ENCODE results near the gene GIGYF2. TPM values are rescaled to one million over a fixed set of nuclear protein-coding genes. Genes with fewer than 3 reads are reported as not detected.

The GIGYF2 gene
- total RNA-seq, 1 experiment from 2014 or later, result 37.0 TPM

DNA sequence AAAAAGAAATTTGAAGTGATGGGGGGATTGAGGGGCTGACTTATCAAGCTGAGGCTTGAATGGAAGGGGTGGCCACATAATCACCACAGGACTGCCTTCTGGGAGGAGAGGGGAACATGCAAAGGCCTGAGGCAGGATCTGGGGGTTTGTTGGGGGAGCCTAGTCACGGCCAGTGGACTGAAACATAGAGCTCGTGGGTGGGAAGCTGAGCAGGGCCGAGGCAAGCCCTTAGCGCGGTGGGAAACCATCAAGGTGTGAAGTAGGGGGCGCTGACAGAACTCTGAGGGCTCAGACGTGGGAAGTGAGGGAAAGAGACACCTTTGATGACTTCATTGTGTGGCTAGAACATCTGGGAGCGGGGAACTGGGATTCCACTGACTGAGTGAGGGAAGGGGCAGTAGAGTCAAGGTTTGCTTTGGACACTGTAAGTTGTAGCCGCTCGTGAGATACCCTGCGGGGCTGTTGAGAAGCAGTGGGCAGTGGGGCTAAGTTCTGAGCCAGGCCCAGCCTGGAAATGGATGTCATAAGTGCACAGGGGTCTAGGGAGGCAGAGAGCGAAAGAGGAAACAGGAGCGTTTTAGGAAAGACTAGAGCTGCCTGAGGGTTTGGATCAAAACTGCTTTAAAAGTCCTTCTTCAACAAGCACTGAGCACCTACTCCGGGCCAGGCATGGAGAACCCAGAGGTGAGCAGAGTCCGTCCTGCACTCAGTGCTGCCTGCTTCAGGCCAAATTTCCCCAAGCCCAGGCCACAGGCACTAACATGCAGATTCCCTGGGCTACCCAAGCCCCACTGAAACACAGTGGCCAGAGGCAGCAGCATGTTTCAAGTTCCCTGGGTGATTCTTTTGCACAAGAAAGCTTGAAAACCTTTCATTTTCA is 172.2 kb downstream of the GIGYF2 start:
- DNase-seq (ENCODE audit: low spot score), result no peak

DNA sequence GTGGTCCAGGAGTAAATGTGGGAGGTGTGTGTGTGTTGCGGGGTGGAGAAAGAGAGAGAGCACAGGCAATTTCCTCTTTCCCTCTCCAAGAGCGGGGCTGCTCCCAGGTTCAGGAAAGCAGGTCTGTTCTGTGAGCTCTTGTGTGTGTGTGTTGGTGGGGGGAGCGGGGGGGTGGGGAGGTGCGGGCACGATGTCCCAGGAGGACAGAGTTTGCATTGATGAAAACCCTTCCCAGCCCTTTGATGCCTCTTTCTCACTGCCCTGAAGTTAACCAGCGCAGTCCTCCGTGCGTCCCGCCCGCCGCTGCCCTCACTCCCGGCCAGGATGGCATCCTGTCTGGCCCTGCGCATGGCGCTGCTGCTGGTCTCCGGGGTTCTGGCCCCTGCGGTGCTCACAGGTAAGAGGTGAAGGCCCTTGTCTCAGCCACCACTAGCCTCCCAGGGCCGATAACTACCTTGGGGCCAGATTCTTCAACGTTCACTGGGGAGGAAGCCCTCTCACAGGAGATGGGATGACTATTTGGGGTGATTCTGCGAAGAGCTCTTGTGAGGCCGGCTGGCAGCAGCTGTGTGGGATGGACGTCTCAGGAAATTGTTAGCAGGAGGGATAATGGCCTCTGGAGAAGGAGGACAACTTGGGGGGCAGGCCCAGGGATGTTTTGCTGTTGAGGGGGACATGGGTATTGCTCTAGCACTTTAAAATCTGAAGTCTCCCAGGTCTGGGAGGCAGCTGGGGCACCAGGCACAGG is 173.1 kb downstream of the GIGYF2 start, which contains the start of gene SNORC:
Gene SNORC, plus strand, starts transcription at position 247 of the 748 bp plus-strand sequence. Its CDS starts 78 bp downstream, at position 325.
- no peak for DNase-seq (ENCODE audit: low spot score)

DNA sequence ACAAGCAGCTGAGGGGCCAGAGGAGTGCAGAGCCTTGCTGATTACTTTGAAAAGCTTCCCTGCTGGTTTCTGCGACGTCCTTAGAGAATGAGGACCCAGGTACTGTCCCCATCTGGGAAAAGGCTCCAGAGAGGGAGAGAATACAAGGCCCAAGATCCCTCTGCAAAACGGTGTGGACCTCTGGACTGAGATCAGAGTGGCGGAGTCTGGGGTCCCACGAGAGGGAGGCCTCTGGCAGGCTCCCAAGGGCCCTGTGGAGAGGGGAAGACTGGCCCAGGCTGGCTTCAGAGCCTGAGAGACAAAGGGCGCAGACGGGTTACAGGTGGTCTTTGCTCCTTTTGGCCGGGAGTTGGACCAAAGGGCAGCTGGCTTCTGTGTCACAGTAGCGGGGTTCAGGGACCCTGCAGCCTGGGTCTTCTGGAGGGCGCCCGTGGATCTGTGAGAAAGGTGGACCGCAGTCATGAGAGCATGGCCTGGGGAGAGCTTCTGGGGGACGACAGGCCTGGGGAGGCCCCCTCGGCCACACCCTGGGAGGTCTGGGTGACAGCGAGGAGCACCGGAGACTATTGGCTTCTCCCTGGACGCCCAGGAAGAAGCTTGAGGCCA is 173.7 kb downstream of the GIGYF2 start:
- no peak for DNase-seq (ENCODE audit: low spot score)

DNA sequence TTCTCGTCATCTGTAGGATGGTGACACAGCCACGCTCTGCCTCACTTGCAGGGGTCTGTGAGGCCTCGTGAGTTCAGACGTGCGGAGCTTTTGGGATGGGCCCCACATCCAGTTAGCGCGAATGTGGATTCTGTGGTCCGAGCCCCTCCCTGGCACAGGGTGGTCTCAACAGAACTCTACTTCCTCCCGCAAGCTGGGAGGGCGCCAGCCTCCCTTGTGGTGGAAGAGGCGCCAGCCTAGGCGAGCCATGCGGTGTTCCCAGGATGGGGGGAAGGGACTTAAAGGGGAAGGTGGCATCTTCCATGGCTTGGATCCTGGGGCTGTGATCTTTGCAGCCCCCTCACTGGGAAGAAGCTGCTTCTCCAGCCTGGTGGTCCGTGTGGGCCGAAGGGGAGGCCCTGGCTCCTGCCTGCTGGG is 174.3 kb downstream of the GIGYF2 start:
- DNase-seq (ENCODE audit: low spot score), result no peak

DNA sequence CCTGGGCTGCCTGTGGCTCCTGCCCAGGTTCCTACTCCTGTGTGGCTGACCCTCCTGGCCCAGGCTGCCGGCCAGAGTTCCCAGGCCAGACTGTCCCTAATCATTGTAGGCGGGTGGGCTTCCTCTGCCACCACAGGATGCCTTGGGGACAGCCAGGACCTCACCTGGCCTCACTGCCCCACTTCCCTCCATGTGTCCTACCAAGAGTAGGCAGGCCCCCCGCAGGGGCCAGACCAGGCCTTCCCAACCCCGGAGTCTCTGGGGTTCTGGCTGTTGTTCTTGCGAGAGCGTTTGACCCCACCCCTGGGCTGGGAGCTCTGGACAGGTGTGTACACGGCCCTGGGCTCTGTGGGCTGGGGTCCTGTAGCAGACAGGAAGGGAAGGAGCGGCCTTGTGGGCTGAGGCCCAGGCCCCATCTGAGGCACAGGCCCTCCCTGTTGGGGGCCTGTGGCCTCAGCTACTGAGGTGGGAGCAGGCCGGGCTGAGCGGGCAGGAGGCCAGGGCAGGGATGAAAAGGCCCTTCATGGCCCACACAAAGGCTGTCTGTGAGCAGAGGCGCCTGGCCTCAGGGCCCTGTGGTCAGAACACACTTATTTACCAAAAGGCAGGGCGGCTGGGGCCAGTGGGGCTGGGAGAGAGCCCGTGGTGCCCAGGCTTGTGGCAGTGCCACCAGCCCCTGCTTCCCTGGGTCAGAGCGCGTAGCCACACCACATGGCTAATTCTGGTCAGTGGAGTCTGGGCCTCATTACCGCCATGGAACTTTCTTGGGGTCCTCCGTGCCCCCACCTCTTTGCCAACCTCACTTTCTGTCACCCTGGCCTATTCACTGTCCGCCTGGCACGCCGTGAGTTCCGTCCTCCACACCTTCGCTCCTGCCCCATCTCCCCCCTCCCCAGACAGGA is 175.0 kb downstream of the GIGYF2 start:
- DNase-seq (ENCODE audit: low spot score), result no peak

DNA sequence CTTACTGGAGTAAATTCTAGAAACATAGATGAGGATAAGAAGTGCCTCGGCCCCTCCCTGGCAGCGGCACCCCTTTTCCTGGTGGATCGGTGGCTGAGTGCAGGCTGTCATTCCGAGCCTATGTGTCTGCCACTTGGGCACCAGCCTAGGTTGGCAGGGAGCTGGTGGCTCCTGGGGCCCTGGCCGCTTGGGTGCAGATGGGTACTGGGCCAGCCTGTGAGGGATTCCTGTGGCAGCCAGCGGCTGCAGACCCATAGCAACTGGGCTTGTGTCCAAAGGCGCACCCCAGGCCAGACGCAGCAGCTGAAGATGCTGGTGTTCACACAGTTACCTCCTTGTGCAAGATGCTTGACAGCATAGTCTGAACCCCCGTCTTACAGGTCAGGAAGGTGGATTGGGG is 175.7 kb downstream of the GIGYF2 start:
- DNase-seq (ENCODE audit: low spot score), result no peak

DNA sequence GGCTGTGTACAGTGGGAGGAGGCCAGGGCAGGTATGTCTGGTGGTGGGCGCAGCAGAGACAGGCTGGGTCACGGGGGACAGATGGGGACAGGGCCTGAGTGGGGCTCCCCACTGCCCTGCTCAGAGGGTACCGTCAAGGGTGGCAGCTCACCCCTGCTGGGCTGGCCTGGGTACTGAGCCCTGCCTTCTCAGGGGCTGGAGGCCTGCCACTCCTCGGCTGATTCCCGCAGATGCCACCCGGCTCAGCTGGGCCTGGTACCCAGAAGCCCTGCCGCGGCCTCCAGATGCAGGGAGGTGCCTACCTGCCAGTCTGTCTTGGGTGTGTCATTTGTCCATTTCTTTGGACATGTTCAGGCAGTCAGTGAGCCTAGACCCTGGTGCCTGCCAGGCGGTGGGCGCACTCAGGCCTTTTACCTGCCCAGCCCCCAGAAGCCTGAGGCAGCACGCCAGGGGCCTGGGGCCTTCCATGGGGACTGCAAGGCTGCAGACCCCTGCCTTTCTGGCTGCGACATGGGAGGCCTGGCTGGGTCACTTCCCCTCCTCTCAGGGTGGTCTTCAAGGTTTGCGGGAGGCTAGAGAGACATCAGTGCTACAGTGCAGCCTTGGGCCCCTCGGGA is 176.3 kb downstream of the GIGYF2 start:
- DNase-seq (ENCODE audit: low spot score), result no peak

DNA sequence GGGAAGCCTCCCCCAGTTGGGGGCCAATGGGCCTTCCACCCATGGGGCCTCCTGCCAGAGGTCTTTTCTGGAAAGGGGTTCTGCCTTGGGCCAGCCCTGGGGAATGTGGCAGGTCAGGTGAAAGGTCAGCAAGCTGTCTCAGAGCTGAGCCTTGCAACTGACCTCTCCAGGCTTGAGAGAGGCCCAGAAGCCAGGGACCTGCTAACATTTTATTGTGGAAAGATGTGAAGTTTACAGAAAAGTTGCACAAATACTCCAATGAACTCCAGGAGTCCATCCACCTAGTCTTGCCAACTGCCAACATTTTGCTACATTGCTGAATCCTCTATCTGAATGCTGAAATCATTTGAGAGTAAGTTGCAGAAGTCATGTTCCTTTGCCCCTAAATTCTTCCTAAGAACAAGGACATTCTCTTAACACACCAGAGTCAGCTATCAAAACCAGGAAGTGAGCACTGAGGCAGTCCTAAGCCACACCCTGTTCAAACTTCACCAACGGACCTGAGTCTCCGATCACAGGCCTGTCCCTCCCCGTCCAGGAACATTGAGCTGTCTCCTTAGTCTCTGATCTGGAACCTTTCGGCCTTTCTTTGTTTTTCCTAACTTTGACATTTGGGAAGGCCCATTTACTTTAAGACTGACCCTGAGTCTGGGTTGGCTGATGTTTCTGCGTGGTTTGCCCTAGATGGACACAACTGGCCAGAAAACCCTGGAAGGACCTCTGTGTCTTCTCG is 176.9 kb downstream of the GIGYF2 start:
- DNase-seq (ENCODE audit: low spot score), result no peak

DNA sequence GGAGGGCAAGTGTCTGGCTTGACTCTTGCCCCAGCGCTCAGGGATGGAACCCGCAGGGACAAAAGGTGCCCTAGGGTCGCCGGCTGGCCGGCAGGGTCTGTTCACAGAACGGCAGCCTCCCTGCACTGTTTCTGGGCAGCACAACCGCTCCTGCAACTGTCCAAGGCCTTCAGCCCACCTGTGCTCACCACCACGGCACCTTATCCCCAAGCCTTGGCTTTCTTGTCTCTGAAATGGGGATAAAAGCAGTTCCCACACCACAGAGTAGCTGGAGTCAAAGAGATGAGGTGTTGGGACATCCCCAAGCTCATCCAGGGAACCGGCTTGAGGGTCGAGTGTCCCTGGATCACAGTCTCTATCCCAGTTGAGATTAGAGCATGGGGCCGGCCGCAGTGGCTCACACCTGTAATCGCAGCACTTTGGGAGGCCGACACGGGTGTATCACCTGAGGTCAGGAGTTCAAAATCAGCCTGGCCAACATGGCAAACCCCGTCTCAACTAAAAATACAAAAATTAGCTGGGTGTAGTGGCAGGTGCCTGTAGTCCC is 177.6 kb downstream of the GIGYF2 start:
- no peak for DNase-seq (ENCODE audit: low spot score)

DNA sequence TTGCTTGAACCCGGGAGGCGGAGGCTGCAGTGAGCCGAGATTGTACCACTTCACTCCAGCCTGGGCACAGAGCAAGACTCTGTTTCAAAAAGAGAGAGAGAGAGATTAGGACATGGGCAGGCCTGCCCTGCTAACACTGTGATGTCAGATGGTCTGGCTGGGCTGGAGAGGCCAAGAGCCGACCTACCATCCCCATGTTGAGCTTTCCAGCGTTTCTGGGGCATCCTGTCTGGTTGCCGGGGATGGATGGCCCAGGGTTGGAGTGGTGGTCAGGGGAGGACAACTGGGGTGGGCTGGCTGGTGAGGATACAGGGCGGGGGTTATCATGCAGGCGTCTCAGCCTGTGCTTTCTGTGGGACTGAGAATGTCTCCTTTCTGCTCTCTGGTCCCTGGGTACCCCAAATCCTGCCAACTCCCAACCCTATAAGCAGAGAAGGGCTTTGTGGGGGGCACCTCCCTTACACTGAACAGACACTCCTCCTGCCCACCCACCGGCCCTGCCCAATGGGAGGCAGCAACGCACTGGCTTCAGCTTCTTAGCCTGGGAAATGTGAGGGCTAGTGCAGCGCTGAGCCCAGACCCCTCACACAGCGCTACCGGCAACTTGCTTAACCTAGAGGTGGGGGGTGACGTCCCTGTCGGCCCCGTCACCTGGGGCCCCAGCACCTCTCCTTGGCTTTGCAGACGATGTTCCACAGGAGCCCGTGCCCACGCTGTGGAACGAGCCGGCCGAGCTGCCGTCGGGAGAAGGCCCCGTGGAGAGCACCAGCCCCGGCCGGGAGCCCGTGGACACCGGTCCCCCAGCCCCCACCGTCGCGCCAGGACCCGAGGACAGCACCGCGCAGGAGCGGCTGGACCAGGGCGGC is 178.4 kb downstream of the GIGYF2 start:
- DNase-seq (ENCODE audit: low spot score), result no peak

DNA sequence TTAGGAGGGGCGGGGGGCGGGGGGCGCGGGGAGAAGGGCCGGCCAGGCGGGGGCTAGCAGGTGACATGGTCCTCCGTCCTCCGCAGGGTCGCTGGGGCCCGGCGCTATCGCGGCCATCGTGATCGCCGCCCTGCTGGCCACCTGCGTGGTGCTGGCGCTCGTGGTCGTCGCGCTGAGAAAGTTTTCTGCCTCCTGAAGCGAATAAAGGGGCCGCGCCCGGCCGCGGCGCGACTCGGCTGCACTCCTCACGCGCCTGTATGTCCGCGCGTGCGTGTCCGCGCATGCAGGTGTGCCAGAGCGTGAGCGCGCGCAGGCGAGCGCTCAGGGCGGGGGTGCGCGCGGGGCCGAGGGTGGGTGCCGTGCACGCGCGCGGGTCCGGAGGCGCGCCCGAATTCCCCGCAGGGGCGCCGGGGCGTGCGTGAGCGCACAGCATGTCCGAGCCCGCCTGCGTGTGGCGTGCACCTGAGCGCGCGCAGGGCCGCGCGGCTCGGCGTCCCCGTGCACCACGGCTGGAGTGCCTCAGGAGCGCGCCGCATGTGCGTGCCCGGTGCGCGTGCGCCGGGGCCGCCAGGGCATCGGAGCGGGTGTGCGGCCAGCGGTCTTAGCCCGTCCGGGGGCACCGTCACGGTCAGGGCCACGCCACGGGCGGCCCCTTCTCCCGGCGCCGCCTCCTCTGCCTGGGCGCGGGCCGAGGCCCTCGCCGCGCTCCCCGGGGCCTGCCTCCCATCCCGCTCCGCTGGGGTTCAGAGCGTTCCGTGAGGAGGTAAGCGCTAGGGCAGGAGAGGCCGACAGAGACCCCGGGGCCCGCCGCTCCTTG is 179.2 kb downstream of the GIGYF2 start:
- no peak for DNase-seq (ENCODE audit: low spot score)

DNA sequence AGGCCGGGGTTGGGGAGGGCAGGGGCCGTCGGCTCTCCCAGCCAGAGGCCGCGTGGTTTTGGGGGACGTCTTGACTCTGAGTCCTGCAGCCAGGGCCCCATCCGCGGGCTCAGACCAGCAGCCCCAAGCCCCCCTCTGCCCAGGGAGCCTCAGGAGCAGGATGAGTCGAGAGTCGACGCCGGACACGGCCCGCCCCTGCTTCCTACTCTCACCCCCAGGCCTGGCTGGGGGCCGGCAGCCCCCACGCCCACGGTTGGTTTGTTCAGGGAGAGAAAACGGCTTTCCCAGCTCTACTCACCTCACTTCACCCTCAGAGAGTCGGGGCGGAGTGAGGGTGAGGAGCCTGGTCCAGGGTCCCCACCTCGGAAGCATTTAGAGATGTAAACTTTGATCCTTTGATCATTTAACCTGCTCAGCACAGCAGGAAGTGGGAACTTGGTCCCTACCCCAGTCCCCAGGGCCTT is 179.9 kb downstream of the GIGYF2 start:
- DNase-seq (ENCODE audit: low spot score), result no peak

DNA sequence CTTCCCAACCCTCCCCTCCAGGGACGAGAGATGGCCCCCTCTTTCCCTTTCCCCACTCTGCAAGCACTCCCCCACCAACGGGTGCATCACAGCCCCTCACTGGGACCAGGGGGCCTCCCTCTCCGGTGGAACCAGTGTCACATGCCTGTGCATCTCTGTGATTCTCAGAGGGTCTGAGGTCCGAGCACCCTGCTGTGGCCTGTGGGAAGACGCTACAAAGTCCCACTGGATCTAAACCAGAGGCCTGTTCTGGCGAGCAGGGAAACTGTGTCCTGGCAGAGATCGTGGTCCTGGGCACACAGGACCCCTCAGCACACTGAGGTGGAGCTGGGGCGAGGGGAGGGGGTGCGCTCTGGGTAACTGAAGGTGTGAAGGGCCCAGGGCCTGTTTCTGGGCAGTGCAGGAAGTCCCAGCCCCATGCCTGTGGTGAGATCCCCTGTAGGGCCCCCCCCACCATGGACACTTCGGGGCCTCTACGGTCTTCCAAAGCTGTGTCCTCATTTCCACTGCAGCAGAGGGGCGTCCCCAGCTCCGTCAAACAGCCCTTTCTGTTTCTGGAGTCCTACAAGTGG is 180.9 kb downstream of the GIGYF2 start:
- DNase-seq (ENCODE audit: low spot score), result no peak

DNA sequence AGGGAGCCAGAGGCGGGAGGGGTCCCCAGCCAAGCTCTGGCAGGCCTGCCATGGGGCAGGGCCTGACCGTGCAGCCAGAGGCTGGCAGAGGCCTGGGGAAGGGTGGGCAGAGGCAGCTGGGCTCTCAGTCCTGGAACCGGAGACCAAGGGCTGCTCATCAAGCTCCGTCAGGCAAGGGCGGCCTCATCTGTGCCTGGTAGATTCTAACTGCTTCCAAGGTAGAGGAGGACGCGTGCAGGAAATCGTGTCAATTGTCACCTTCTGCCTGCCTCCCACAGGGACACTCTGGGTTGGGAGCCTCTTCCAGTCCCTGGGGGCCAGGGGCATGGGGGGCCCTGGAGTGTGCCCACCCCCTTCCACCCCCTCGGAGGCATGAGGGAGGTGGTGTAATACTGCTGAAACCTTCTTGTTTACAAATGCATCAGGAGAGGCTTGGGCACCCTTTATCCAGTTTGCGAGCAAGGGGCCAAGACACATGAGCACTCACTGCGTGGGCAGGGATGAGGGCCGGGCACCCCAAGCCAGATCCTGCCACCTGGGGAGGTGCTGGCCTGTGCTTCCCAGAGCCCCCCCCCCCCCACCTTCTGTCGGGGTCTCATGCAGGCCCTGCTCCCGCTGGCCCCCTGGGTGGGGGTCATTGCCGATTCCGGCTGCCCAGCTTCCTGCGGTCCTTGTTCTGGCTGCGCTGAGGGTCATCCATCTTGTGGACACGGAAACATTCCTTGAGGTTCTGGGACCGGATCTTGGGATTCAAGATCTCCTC is 181.9 kb downstream of the GIGYF2 start:
- DNase-seq (ENCODE audit: low spot score), result no peak

DNA sequence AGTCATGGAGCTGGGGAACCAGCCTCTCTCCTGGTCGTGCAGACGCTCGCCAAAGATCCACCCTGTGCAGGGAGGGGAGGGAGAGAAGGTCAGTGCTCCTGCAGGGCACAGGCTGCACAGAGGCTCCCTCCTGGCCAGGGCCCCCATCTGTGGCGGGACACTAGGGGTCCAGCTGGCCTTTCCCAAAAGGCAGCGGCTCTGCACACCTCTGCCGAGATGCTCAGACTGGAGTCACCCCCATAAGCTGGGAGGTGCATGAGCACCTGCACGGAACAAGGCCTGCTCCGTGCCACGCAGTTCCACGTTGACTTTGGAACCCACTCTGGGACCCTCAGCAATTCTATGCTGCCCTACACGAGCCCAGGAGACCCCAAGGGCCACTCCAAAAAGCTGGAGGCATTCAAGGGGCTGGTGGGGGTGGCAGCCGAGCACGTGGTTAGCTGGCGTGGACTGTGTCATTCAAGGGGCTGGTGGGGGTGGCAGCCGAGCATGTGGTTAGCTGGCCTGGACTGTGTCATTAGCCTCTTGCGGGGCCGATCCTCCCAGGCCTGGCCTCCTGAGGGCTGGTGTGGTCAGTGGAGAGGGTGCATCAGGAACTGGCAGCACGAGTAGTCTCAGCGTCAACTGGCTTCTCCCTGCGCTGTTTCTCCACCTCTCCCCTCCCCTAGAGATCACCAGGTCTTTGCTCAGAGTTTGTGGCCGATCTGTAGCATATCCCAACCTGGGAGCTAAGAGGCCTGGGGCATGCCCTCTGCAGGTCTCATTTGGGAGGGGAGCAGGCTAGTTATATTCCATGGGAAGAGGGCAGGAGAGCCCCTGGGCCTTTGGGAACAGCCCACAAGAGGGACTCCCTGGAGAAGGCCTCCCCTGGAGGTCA is 182.7 kb downstream of the GIGYF2 start:
- DNase-seq (ENCODE audit: low spot score), result no peak
